Caco-2 (cell line): ENCODE measurements around the gene IL33. TPM values are rescaled to one million over a fixed set of nuclear protein-coding genes. Genes with fewer than 3 reads are reported as not detected.

Source experiments
- BruUV-seq: library from RNA; stranded (reverse); fragments of 400-500 nt; replicated peaks from 2 replicates; lab custom pipeline; 2021; lab: Mats Ljungman, UMichigan
- CTCF ChIA-PET: fragments of 300-600 bp; sonication (Branson Sonifier 250); formaldehyde crosslinking; loops from one replicate; lab custom pipeline; 2022; ENCODE audit warnings: antibody characterized with exemption; lab: Charles Lee
- POLR2A ChIA-PET: fragments of 300-600 bp; sonication (Branson Sonifier 250); formaldehyde crosslinking; loops from one replicate; lab custom pipeline; 2022; ENCODE audit warnings: antibody characterized with exemption; lab: Charles Lee
- DNase-seq, 2 experiments: peaks; one replicate each; pipeline versions ENCODE4 v3.0.0 to v3.0.0-alpha.2; 2020 to 2022
- H3K27me3 ChIP-seq: replicated peaks from 2 replicates; pipeline ENCODE4 v1.6.0; 2011; ENCODE audit warnings: low read length; ENCODE audit not compliant: control insufficient read depth, insufficient read depth
- H3K36me3 ChIP-seq: 2 replicates; pipeline ENCODE4 v1.5.1; 2011; ENCODE audit warnings: low read length; ENCODE audit not compliant: control insufficient read depth, insufficient read depth
- H3K4me1 ChIP-seq: fragments of 250-450 bp; sonication (Bioruptor Pico); 2 replicates; pipeline ENCODE4 v1.5.1; 2020; ENCODE audit warnings: mild to moderate bottlenecking
- H3K4me3 ChIP-seq: 2 replicates; pipeline ENCODE4 v1.5.1; 2011; ENCODE audit warnings: low read depth, mild to moderate bottlenecking, control low read depth, low read length
- H3K9me3 ChIP-seq: fragments of 250-450 bp; sonication (Bioruptor Pico); 2 replicates; pipeline ENCODE4 v1.5.1; 2020; ENCODE audit warnings: mild to moderate bottlenecking, moderate library complexity
- H3K27ac Mint-ChIP-seq: one replicate; pipeline ENCODE4 v1.8.0; 2022; ENCODE audit warnings: mixed read lengths; ENCODE audit not compliant: unreplicated experiment
- H3K27me3 Mint-ChIP-seq: one replicate; pipeline ENCODE4 v1.8.0; 2022; ENCODE audit warnings: mixed read lengths; ENCODE audit not compliant: insufficient read depth, unreplicated experiment
- H3K36me3 Mint-ChIP-seq: one replicate; pipeline ENCODE4 v1.8.0; 2022; ENCODE audit warnings: mild to moderate bottlenecking, mixed read lengths; ENCODE audit not compliant: insufficient read depth, unreplicated experiment
- H3K4me1 Mint-ChIP-seq: one replicate; pipeline ENCODE4 v1.8.0; 2022; ENCODE audit warnings: low read depth, mixed read lengths; ENCODE audit not compliant: unreplicated experiment
- H3K4me3 Mint-ChIP-seq: one replicate; pipeline ENCODE4 v1.8.0; 2022; ENCODE audit warnings: mild to moderate bottlenecking, moderate library complexity, mixed read lengths; ENCODE audit not compliant: unreplicated experiment
- H3K9me3 Mint-ChIP-seq: one replicate; pipeline ENCODE4 v1.8.0; 2022; ENCODE audit warnings: mixed read lengths; ENCODE audit not compliant: unreplicated experiment
- intact Hi-C: fragments of 100-400 bp; cut with micrococcal nuclease; formaldehyde crosslinking; loops from one replicate; pipeline ENCODE4 v1.10.0; 2022; ENCODE audit not compliant: unreplicated experiment
- total RNA-seq: library from RNA; stranded (reverse); gene quantifications from 2 replicates; pipeline ENCODE4 v1.2.3, GENCODE V29; 2022
- TF ChIP-seq, protein P1 (sequence below), 2 experiments: fragments of 200-600 bp in 1 of 2; IDR thresholded peaks; 1 replicate in 1 of 2; 2 replicates in 1 of 2; pipeline versions ENCODE4 v1.5.1 to v1.8.0; 2011 to 2022; ENCODE audit warnings: antibody characterized with exemption in 1 of 2, control low read depth in 1 of 2, inconsistent platforms in 1 of 2, low read depth in 1 of 2, low read length in 1 of 2, mild to moderate bottlenecking in 1 of 2, moderate library complexity in 1 of 2; ENCODE audit not compliant: insufficient read depth in 1 of 2, severe bottlenecking in 1 of 2, unreplicated experiment in 1 of 2

The IL33 gene
- total RNA-seq, 1 experiment from 2014 or later: not detected

DNA sequence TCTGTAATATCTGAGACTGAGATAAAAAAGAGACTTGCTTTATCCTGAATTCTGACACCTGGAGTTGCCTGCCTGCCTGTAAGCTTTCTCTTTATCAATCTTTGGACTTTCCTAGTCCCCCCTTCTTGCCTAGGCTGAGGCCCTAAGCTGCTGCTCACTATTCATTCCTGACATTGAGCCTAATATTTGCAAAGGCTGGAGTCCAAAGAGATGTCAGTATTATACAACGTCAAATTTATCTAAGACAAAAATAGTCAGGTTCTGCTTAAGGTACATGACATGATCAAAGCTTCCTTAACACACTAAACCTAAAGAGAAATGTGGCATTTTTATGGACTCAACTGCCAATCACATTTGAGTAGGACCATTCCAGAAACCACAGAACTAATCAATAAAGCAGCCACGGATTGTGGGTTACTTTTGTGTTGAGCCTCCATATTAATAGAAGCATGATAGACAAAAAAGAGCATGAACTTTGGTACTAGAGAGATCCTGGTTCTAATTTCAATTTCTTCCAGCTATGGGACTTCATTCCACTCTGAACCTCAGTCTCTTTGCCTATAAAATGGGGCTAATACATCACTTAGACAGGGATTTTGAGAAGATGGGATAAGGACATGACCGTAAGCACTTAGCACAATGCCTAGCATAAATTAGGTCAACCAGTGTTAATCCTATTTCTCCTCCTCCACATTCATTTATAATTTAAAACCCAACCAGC is 56.1 kb downstream of the IL33 start:
- POLR2A ChIA-PET: no interaction called here
- H3K9me3 ChIP-seq: 0 out of 2 replicates have a peak, but pooled peaks cover 3% of the 10 kb centered on the region

DNA sequence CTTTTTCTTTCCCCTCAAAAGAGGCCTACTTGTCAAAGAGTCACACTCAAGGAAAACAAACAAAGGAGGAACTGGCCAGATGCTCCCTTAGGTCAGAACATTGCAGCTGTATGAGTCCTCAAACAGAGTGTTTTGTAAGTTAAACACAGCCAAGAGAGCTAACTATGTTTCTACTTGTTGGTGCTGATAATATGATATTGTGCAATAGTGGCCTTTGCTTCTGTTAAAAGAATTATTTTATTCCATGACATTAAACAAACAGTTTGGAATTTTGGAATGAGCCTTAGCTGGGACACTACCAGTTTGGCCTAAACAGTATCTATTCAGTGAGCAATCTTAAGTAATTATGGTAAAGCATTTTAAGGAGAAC is 56.6 kb downstream of the IL33 start:
- POLR2A ChIA-PET: no interaction called here
- Histone ChIP-seq H3K9me3 (0 out of 2 replicates have a peak, but pooled peaks cover 3% of the 10 kb centered on the region), H3K4me1 (peaks cover 5% of the 10 kb centered on the region), H3K27me3 (no peaks in the 10 kb centered on the region), H3K36me3 (no peaks in the 10 kb centered on the region), H3K4me3 (no peak overlapping the region)
- intact Hi-C loops: no loop called here
- TF ChIP-seq, protein P1, sequence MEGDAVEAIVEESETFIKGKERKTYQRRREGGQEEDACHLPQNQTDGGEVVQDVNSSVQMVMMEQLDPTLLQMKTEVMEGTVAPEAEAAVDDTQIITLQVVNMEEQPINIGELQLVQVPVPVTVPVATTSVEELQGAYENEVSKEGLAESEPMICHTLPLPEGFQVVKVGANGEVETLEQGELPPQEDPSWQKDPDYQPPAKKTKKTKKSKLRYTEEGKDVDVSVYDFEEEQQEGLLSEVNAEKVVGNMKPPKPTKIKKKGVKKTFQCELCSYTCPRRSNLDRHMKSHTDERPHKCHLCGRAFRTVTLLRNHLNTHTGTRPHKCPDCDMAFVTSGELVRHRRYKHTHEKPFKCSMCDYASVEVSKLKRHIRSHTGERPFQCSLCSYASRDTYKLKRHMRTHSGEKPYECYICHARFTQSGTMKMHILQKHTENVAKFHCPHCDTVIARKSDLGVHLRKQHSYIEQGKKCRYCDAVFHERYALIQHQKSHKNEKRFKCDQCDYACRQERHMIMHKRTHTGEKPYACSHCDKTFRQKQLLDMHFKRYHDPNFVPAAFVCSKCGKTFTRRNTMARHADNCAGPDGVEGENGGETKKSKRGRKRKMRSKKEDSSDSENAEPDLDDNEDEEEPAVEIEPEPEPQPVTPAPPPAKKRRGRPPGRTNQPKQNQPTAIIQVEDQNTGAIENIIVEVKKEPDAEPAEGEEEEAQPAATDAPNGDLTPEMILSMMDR (IDR thresholded peaks at IDR 0.05; ENCODE audit: insufficient read depth in 1 of 2, low read depth in 1 of 2, low read length in 1 of 2, severe bottlenecking in 1 of 2, unreplicated experiment in 1 of 2): no peak
- CTCF ChIA-PET: no interaction called here
- no peak overlapping the region for H3K27ac Mint-ChIP-seq
- H3K4me3 Mint-ChIP-seq: no peak overlapping the region
- BruUV-seq: no TSS peak
- peaks cover 4% of the 10 kb centered on the region for H3K4me1 Mint-ChIP-seq
- peak in 1 of 2 experiments; percentile 16 for DNase-seq
- H3K9me3 Mint-ChIP-seq: no peaks in the 10 kb centered on the region
- no peaks in the 10 kb centered on the region for H3K27me3 Mint-ChIP-seq
- no peaks in the 10 kb centered on the region for H3K36me3 Mint-ChIP-seq

More for the DNA sequence above, 56.1 kb downstream of the IL33 start:
- H3K27ac Mint-ChIP-seq: no peak overlapping the region
- H3K4me3 Mint-ChIP-seq: no peak overlapping the region
- BruUV-seq: no TSS peak
- H3K27me3 Mint-ChIP-seq: no peaks in the 10 kb centered on the region
- TF ChIP-seq, protein P1 (IDR thresholded peaks at IDR 0.05; ENCODE audit: insufficient read depth in 1 of 2, low read depth in 1 of 2, low read length in 1 of 2, severe bottlenecking in 1 of 2, unreplicated experiment in 1 of 2): no peak
- intact Hi-C loops: no loop called here
- CTCF ChIA-PET: no interaction called here
- no peaks in the 10 kb centered on the region for H3K36me3 ChIP-seq
- H3K4me3 ChIP-seq: no peak overlapping the region
- no peaks in the 10 kb centered on the region for H3K9me3 Mint-ChIP-seq
- H3K4me1 Mint-ChIP-seq: peaks cover 4% of the 10 kb centered on the region
- no peaks in the 10 kb centered on the region for H3K36me3 Mint-ChIP-seq
- peaks cover 5% of the 10 kb centered on the region for H3K4me1 ChIP-seq
- DNase-seq: no peak
- no peaks in the 10 kb centered on the region for H3K27me3 ChIP-seq

DNA sequence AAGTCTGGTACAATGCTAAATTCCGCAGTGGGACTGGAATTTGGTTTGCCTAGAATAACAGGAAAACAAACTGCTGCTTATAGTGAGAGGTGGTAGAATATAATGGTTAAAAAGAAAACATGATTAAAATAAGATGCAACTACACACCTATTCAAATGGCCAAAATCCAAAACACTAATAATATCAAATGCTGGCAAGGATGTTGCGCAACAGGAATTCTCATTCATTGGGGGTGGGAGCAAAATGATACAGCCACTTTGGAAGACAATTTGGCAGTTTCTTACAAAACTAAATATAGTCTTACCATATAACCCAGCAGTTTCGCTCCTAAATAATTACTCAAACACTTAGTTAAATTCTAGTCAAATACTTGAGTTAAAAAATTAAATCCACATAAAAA is 61.8 kb downstream of the IL33 start:
- TF ChIP-seq, protein P1 (IDR thresholded peaks at IDR 0.05; ENCODE audit: insufficient read depth in 1 of 2, low read depth in 1 of 2, low read length in 1 of 2, severe bottlenecking in 1 of 2, unreplicated experiment in 1 of 2): no peak
- Histone ChIP-seq H3K27me3 (no peaks in the 10 kb centered on the region), H3K4me3 (no peak overlapping the region), H3K4me1 (no peaks in the 10 kb centered on the region), H3K36me3 (no peaks in the 10 kb centered on the region), H3K9me3 (0 out of 2 replicates have a peak, but pooled peaks cover 3% of the 10 kb centered on the region)
- no peaks in the 10 kb centered on the region for H3K9me3 Mint-ChIP-seq
- H3K27ac Mint-ChIP-seq: no peak overlapping the region
- intact Hi-C loops: no loop called here
- no peaks in the 10 kb centered on the region for H3K4me1 Mint-ChIP-seq
- no peaks in the 10 kb centered on the region for H3K36me3 Mint-ChIP-seq
- H3K4me3 Mint-ChIP-seq: no peak overlapping the region
- BruUV-seq: no TSS peak
- H3K27me3 Mint-ChIP-seq: no peaks in the 10 kb centered on the region
- no peak for DNase-seq
- ChIA-PET POLR2A (no interaction called here), CTCF (no interaction called here)
